ENCODE data around the gene PHKG1.
A peak's percentile ranks its signal among the peaks of the same experiment; 100 is the strongest.
"Not testable (repeated sequence)": the region's sequence is repeated elsewhere in the genome, so short reads cannot be mapped to it uniquely, and the experiment has no call there.

Gene PHKG1

DNA sequence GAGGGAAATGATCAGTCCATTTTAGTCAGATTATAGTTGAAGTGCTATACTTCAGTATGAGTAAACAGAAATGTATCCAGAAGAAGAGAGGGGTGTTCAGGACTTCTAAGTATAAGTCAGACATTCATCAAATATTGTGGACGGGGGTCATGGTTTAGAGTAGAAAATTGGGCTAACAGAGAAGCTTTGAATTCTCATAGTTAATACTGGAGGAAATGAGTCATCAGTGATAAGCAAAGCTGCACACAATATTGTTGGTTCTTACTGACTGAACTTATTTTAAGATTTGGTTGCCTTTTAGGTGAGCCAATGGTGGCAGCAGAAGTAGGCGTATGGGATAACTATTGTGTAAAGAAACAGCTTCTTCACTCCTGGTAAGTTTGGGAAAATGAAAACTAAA lies 30.4 kb downstream of the PHKG1 start:
- DNase-seq (ENCODE audit: low spot score) = no peak
- Histone ChIP-seq H3K4me3 (no peak overlapping the region), H3K27ac (peak overlapping the region in 1 of 2 donors; percentile 24)
- TF ChIP-seq, protein P1, sequence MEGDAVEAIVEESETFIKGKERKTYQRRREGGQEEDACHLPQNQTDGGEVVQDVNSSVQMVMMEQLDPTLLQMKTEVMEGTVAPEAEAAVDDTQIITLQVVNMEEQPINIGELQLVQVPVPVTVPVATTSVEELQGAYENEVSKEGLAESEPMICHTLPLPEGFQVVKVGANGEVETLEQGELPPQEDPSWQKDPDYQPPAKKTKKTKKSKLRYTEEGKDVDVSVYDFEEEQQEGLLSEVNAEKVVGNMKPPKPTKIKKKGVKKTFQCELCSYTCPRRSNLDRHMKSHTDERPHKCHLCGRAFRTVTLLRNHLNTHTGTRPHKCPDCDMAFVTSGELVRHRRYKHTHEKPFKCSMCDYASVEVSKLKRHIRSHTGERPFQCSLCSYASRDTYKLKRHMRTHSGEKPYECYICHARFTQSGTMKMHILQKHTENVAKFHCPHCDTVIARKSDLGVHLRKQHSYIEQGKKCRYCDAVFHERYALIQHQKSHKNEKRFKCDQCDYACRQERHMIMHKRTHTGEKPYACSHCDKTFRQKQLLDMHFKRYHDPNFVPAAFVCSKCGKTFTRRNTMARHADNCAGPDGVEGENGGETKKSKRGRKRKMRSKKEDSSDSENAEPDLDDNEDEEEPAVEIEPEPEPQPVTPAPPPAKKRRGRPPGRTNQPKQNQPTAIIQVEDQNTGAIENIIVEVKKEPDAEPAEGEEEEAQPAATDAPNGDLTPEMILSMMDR (IDR thresholded peaks at IDR 0.05) = no peak

DNA sequence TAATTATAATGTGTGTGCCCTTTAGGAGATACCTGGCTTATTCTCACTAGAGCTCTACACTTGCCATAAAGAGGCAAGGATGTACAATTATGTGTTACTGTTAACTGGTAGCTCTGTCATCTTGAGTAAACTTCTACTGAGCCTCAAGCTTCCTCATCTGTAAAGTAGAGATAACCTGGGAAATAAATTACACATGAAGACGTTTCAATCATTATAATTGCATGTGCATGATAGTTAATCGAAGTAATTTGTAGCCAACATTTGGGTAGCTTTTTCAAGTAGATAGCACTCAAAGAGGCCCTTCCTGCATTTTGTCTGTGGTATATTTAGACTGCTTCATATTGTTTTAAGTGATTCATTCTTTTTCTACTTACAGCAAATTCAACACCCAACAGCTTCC lies 38.8 kb downstream of the PHKG1 start:
- TF ChIP-seq, protein P1 (IDR thresholded peaks at IDR 0.05) = no peak
- Histone ChIP-seq H3K27ac (no peak overlapping the region), H3K4me3 (no peak overlapping the region)
- no peak for DNase-seq (ENCODE audit: low spot score)

DNA sequence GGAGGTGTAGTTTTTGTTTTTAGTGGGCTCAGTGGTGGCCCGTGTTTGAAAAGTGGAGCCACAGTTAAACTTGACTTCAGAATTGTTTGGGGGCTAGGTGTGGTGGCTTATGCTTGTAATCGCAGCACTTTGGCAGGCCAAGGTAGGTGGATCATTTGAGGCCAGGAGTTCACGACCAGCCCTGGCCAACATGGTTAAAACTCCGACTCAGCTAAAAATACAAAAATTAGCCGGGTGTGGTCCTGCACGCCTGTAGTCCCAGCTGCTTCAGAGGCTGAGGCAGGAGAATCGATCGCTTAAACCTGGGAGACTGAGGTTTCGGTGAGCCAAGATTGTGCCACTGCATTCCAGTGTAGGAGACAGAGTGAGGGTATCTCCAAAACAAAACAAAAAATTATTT lies 39.4 kb downstream of the PHKG1 start:
- no peak overlapping the region for H3K27ac ChIP-seq
- no peak for DNase-seq (ENCODE audit: low spot score)
- TF ChIP-seq, protein P1 (IDR thresholded peaks at IDR 0.05) = no peak
- H3K4me3 ChIP-seq = no peak overlapping the region

DNA sequence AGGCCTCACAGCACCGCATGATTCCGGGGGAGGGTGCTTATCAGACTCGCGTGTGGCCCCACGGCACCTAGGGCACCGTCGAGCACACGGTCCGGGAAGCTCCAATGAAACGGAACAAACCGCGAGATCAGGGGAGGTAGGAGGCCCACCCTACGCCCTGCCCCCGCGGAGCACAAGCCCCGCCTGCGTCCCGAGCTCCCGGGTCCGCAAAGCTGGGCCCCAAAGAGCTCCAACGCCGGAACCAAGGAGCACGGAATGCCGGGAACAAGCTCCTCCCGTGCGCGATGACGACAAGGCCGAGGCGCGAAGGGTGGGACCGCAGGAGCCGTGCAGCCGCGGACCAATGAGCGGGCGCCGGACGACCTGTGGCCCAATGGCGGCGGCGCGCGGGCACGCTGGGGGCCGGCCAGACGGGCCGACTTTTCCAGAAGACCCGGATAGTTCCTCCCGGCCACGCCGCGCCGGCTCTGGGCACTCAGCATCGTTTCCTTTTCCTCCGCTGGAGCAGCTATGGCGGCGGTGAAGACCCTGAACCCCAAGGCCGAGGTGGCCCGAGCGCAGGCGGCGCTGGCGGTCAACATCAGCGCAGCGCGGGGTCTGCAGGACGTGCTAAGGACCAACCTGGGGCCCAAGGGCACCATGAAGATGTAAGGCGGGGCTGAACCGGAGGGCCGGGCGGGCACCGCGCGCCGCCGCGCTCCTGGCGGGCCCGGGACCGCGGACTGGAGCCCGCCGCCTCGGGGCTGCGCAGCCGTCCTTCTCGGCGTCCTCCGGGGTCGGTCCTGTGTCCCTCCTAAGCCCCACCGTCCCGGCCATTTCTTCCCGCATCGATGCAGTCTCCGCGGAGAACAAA lies 41.2 kb downstream of the PHKG1 start, which contains the start of the genes CCT6A and PSPH:
Gene CCT6A, plus strand, starts transcription at position 427 of the 853 bp plus-strand sequence. Its CDS starts 84 bp downstream, at position 511.
Gene PSPH, minus strand, starts transcription at position 106 of the 853 bp plus-strand sequence. CDS start 30,232 bp downstream, outside the sequence.
- DNase-seq (ENCODE audit: low spot score) = peak; percentile 99
- H3K4me3 ChIP-seq = peak within 1 kb of the TSS; percentile 74
- TF ChIP-seq, protein P1 (IDR thresholded peaks at IDR 0.05) = no peak
- H3K27ac ChIP-seq = peak within 1 kb of the TSS; percentile 77 to 82

DNA sequence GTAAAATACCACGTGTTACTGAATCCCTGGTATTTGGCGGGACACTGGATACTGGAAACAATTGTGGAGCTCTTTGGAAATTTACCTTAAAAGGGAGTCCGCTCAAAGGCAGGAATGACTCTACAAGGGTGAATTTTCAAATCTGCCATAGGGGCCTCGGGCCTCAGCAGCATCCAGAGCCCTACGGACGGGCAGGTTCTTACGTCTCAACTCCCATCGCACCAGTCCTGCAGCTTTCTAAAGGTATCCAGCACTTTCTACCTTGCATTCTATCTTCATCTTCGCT lies 41.8 kb downstream of the PHKG1 start:
- TF ChIP-seq, protein P1 (IDR thresholded peaks at IDR 0.05) = no peak
- Histone ChIP-seq H3K27ac (peak overlapping the region; percentile 77 to 82), H3K4me3 (peak overlapping the region; percentile 74)
- no peak for DNase-seq (ENCODE audit: low spot score)

DNA sequence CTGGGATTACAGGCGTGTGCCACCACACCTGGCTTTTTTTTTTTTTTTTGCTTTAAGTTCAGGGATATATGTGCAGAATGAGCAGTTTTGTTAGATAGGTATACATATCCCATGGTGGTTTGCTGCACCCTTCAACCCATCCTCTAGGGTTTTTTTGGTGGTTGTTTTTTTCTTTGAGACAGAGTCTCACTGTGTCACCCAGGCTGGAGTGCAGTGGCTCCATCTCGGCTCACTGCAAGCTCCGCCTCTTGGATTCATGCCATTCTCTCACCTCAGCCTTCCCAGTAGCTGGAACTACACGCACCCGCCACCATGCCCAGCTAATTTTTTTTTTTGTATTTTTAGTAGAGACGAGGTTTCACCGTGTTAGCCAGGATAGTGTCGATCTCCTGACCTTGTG lies 44.0 kb downstream of the PHKG1 start:
- not testable (repeated sequence) for DNase-seq (ENCODE audit: low spot score); H3K27ac ChIP-seq; H3K4me3 ChIP-seq

DNA sequence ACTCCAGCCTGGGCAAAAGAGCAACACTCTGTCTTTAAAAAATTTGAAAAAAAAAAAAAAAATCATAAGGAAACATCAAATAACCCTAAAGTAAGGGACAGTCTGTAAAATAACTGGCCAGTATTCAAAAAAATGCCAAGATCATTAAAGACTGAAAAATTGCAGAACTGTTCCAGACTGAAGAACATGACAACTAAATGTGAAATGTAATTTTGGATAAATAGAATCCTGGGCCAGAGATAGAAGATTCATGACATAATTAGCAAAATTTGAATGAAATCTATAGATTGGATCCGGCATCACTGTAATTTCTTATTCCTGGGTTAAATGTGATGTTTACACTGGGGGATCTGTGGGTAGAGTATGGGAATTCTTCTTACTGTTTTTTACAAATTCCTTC lies 44.5 kb downstream of the PHKG1 start:
- no peak for DNase-seq (ENCODE audit: low spot score)
- TF ChIP-seq, protein P1 (IDR thresholded peaks at IDR 0.05) = no peak
- no peak overlapping the region for H3K4me3 ChIP-seq
- H3K27ac ChIP-seq = no peak overlapping the region

DNA sequence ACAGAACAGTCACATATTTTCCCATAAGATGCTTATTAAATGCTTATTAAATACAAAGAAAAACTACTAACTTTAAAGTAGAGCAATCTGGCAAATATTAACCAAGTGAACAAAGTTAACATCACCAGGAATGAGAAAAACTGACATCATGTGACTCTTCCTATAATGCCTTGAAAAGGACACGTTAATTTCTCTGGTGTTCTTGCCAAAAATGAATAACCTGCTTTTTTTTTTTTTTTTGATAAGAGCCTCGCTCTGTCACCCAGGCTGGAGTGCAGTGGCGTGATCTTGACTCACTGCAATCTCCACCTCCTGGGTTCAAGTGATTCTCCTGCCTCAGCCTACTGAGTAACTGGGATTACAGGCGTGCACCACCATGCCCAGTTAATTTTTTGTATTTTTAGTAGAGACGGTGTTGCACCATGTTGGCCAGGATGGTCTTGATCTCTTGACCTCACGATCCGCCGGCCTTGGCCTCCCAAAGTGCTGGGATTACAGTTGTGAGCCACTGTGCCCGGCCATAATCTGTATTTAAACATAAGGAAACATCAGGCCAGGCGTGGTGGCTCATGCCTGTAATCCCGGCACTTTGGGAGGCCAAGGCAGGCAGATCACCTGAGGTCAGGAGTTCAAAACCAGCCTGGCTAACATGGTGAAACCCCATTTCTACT lies 45.2 kb downstream of the PHKG1 start:
- H3K27ac ChIP-seq; DNase-seq (ENCODE audit: low spot score): not testable (repeated sequence)

More for the DNA sequence above, 45.2 kb downstream of the PHKG1 start:
- not testable (repeated sequence) for H3K4me3 ChIP-seq

Data from coronary artery (tissue), 2 donors.